NCI-H2107 (cell line): ENCODE data around the gene IL4R.
"Not testable (repeated sequence)": the region's sequence is repeated elsewhere in the genome, so short reads cannot be mapped to it uniquely, and the experiment has no call there.

ENCODE experiments used
- DNase-seq: peaks from one replicate; lab custom pipeline; 2025; lab: John Stamatoyannopoulos, UW

The IL4R gene

DNA sequence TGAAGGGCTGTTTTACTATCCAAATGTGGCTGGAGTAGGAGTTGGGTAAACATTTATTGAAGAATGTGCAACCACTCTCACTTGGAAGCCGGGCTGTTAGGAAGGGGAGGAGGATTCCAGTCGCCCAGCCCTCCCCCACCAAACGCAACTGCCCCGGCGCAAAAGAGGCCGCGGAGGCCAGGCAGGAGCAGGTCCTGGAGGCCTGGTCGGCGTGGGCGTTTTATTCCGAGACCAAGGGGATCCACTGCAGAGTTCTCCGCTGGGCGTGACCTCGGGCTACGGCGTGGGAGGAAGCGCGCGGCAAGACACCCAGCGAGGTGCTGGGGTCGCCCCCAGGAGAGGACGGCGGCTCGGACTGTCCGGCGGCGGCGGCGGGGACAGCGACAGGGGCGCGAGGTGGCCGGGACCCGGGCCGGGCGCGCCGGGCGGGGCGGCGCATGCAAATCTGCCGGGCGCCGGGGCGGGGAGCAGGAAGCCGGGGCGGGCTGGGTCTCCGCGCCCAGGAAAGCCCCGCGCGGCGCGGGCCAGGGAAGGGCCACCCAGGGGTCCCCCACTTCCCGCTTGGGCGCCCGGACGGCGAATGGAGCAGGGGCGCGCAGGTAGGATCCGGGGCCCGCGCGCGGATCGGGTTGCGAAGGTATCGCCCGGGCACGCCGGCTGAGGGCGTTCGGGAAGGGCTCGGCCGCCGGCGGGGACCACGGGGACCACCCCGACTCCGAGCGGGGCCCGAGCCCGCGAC lies at the start of gene IL4R:
Gene IL4R, plus strand, starts transcription at position 553 of the 739 bp plus-strand sequence. CDS start 26,230 bp downstream, outside the sequence.
- DNase-seq, result no peak

GRCh38 chr16:27264151-27264550 lies 49.6 kb upstream of the IL4R start:
- no peak for DNase-seq

DNA sequence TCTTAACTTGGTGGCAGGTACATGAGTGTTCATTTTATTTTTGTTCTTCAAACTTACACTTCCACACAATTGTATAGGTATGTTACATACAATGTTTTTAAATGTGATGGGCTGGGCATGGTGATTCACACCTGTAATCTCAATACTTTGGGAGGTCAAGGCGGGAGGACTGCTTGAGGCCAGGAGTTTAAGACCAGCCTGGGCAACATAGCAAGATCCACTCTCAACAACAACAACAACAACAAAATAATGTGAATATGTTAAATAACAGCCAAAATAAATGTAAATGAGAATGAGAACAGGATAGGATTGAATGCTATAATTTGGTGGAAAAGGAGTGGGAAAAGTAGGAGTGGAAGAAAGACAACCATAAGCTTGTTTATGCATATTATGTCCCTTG lies 47.8 kb upstream of the IL4R start:
- no peak for DNase-seq

DNA sequence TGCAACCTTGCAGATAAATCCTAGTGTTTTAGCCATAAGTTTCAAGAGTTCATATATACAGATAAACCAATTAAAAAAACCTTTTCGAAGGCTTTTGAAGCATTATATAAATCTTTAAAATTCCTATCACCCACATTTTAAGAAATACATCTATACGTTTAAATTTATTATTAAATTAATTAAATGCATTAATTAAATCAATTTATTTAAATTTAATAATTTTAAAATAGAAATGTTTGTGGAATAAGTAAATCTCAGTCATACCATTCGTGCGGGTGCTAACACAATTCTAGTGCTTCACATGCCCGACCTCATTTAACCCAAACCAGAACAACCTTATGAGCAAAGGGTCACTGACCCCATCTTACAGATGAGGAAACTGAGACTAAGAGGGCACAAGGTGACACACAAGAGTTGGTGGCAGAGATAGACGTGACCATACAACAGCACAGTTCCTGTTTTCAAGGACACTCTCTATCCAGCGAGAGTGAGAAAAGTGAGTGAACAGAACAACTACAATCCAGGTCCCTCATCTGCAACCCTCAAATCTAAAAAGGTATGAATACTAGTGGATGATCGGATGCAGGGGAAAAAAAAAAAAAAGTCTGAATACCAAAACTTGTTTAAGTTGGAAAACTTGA lies 46.6 kb upstream of the IL4R start:
- no peak for DNase-seq

GRCh38 chr16:27268376-27269299 lies 45.1 kb upstream of the IL4R start, which contains the start of gene NSMCE1:
TSS of gene NSMCE1 (minus strand) at chr16:27268772. CDS start at chr16:27257570, 11,202 bp downstream.
- DNase-seq, result peak; percentile 89

DNA sequence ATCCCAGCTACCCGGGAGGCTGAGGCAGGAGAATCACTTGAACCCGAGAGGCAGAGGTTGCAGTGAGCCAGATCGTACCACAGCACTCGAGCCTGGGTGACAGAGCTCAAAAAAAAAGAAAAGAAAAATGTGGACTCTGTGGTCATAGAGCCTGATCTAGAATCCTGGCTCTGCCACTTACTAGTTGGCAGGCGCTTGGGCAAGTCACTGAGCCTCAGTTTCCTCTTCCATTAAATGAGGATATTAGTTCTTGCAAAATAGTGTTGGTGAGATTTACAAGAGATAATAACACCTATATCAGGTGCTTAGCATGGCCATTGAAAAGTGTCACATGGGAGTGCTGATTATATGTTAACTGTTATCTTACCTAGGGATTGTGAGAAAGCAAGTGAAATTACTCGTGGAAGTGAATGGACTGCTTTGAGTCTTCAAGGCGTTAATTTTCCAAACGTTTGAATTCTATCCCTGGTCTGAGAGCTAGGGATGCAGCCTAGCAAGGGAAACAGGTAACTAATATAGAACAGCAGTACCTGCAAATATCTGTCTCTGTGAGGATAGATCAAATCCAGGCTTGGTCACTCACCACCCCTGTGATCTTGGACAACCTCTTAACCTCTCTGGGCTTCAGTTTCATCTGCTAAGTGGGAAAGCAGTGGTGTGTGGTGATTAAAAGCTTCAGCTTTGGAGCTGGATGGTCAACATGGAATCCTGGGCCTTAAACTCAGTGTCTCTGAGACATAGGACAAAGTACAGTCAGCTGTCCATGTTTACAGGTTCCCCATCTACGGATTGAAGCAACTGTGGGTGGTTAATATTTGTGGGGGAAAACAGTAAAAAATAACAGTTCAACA lies 44.2 kb upstream of the IL4R start:
- no peak for DNase-seq

GRCh38 chr16:27270349-27270748 lies 43.4 kb upstream of the IL4R start:
- DNase-seq, result no peak

DNA sequence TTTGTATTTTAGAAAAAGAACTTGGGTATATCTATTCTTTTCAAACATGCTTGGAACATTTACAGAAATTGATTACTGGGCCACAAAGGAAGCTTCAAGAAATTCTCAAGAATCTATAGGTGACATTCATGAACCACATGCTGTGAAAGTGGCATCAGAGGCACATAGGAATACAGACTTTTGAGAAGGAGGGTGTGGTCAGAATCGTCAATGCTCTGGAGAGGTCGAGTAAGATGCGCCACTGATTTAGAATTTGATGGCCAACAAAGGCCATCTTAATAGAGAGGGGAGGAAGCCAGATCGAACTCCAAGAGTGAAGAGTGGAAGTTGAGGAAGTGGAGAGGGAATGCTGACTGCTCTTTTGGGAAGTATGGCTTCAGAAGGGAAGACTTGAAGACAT lies 41.7 kb upstream of the IL4R start:
- no peak for DNase-seq

- not testable (repeated sequence) for DNase-seq
Measured at GRCh38 chr16:27272697-27273096, 41.1 kb upstream of the IL4R start.

GRCh38 chr16:27273330-27273669 lies 40.5 kb upstream of the IL4R start:
- DNase-seq, result no peak

DNA sequence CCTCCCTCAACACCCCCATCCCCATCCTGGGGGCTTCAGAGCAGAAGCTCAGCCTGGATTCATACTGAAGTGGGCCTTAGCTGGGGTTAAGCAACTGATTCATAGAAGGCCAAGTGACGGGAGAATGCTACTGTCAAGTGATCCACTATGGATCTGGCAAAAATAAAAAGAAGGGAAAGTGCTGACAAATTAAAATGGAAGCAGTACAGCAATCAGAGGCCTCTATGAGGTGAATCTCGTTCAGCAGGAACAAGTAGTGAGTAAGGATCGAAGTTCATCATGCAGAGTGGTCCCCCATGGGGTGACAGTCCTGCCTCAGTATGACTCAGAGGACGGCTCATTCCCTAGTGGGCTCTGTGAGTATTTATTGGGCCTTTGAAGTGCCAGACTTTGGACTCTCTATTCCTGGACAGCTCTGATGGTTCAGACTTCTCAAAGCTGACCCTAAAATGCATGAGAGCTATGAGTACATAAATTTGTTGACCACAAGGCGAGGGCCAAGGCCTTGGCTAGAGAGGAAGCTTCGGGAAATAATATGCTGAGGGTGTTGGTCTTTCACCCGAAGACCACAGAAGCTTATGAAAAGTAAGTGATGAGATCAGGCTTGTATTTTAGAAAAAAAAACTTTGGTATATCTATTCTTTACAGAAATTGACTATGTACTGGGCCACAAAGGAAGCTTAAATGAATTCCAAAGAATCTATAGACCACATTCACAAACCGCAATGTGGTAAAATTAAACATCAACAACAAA lies 39.9 kb upstream of the IL4R start:
- DNase-seq, result no peak

DNA sequence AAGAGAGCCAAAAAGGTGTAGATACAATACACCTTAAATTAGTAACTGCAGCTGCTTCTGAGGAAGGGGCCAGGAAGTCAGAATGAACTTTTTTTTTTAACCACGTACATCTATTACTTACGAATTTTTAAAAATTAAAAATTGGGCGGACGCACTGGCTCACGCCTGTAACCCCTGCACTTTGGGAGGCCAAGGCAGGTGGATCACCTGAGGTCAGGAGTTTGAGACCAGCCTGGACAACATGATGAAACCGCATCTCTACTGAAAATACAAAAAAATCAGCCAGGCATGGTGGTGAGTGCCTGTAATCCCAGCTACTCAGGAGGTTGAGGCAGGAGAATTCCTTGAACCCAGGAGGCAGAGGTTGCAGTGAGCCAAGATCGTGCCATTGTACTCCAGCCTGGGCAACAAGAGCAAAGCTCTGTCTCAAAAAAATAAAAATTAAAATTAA lies 39.3 kb upstream of the IL4R start:
- not testable (repeated sequence) for DNase-seq

GRCh38 chr16:27275394-27275793 lies 38.4 kb upstream of the IL4R start:
- DNase-seq, result no peak

DNA sequence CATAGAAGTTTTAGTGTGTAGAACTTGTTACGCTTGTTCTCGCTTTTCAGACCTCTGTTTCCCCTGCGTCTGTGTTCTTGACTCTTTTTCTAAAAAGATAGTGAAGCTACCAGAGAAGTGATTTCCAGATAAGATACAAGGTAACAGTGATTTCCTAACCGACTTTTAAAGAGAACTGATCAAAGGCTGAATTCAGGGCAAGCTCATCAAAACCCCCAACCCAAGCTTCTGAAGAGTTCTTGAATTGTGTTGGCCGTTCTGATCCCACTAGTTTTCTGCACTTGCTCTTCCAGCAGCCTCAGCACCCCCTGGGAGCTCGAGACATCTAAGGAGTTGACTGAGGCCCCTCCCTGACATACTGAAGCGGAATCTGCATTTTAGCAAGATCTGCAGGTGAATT lies 32.5 kb upstream of the IL4R start:
- DNase-seq, result no peak

- no peak for DNase-seq
Measured at GRCh38 chr16:27284865-27285675, 28.7 kb upstream of the IL4R start.

GRCh38 chr16:27285676-27286196 lies 28.0 kb upstream of the IL4R start:
- DNase-seq, result no peak

DNA sequence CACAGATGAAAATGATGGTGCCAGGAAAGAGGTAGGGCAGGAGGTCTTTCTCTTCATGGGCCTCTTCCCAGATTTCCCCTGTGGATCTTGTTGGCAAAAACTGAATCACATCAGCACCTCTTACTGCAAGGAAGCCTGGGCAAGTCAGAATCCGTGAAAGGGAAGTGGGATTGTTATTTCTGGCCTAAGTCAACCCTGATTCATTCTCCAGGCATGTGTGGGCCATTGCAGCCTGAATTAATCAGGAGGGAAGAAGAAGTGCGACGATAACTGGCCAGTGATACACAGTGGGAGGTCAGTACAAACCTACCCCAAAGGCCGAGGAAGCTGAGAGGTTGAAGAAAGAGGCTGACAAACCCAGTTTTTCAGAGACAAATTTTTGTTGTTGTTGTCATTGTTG lies 27.3 kb upstream of the IL4R start:
- DNase-seq, result no peak

- no peak for DNase-seq
Measured at GRCh38 chr16:27287051-27287811, 26.5 kb upstream of the IL4R start.

- DNase-seq, result no peak
Measured at GRCh38 chr16:27287887-27288286, 25.9 kb upstream of the IL4R start.
